HCT116 (cell line): Measurements from ENCODE around the gene SYNGR1.

Experiments used
- EZH2 ChIP-seq: fragments of 200-600 bp; sonication (generic); IDR thresholded peaks from 2 replicates; pipeline ENCODE4 v1.6.1; 2017; ENCODE audit warnings: antibody characterized with exemption, mixed run types
- POLR2A ChIP-seq: IDR thresholded peaks from 2 replicates; pipeline ENCODE4 v1.7.0; 2011; ENCODE audit warnings: borderline replicate concordance; ENCODE audit not compliant: insufficient read depth, insufficient read length; ENCODE audit errors: extremely low read depth
- POLR2AphosphoS5 ChIP-seq: IDR thresholded peaks from 2 replicates; pipeline ENCODE4 v1.6.1; 2011; ENCODE audit warnings: mild to moderate bottlenecking, low read depth, low read length, moderate library complexity
- SIN3A ChIP-seq: IDR thresholded peaks from 2 replicates; pipeline ENCODE4 v1.6.1; 2012; ENCODE audit warnings: low read depth
- SRF ChIP-seq: IDR thresholded peaks from 2 replicates; pipeline ENCODE4 v1.6.1; 2012; ENCODE audit warnings: low read depth
- TF ChIP-seq, protein P1 (sequence below), 3 experiments: fragments of 200-600 bp in 1 of 3; sonication (generic) in 1 of 3; IDR thresholded peaks in 2 of 3; conservative IDR thresholded peaks in 1 of 3; 2 replicates each; pipeline ENCODE4 v1.5.1; 2012 to 2017; ENCODE audit warnings: low read depth in 2 of 3, low read length in 2 of 3, antibody characterized with exemption in 1 of 3, borderline replicate concordance in 1 of 3, control low read depth in 1 of 3, mild to moderate bottlenecking in 1 of 3, mixed read lengths in 1 of 3, mixed run types in 1 of 3, moderate library complexity in 1 of 3; ENCODE audit not compliant: insufficient read depth in 1 of 3
- TF ChIP-seq, protein P2 (sequence below): IDR thresholded peaks from 2 replicates; pipeline ENCODE4 v1.6.1; 2012; ENCODE audit warnings: low read depth

DNA sequence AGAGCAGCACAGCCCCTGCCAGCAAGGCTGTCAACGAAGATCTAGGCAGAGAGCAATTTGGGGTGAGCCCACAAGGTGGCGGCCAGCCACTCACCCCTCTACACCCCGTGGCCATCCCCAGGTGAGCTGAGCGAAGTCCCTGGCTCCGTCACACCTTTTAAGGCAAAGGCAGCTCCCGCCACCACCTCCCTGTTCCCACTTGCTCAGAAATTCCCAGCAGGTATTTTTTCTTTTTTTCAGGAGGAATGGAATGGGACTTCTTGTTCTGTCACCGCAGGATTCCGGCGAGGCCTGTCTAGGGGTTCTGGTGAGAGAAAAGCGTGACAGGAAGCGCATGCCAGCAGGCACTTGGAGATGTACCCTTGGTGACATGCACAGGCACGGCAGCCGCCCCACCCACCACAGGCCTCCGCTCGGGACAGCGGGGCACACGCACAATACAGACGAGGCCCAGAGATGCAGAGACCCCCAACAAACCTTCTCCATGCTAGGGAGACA lies 40.4 kb upstream of the SYNGR1 start:
- TF ChIP-seq EZH2 (no peak), SRF (no peak), POLR2A (no peak), SIN3A (no peak), POLR2AphosphoS5 (no peak)
- TF ChIP-seq, protein P1, sequence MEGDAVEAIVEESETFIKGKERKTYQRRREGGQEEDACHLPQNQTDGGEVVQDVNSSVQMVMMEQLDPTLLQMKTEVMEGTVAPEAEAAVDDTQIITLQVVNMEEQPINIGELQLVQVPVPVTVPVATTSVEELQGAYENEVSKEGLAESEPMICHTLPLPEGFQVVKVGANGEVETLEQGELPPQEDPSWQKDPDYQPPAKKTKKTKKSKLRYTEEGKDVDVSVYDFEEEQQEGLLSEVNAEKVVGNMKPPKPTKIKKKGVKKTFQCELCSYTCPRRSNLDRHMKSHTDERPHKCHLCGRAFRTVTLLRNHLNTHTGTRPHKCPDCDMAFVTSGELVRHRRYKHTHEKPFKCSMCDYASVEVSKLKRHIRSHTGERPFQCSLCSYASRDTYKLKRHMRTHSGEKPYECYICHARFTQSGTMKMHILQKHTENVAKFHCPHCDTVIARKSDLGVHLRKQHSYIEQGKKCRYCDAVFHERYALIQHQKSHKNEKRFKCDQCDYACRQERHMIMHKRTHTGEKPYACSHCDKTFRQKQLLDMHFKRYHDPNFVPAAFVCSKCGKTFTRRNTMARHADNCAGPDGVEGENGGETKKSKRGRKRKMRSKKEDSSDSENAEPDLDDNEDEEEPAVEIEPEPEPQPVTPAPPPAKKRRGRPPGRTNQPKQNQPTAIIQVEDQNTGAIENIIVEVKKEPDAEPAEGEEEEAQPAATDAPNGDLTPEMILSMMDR (IDR thresholded peaks at IDR 0.05 in 2 of 3, conservative IDR thresholded peaks at IDR 0.05 in 1 of 3; ENCODE audit: borderline replicate concordance in 1 of 3, insufficient read depth in 1 of 3, low read depth in 2 of 3, low read length in 2 of 3): peak in 2 of 3 experiments; percentile 43 to 49; a peak in 4 of 6 replicates
- TF ChIP-seq, protein P2, sequence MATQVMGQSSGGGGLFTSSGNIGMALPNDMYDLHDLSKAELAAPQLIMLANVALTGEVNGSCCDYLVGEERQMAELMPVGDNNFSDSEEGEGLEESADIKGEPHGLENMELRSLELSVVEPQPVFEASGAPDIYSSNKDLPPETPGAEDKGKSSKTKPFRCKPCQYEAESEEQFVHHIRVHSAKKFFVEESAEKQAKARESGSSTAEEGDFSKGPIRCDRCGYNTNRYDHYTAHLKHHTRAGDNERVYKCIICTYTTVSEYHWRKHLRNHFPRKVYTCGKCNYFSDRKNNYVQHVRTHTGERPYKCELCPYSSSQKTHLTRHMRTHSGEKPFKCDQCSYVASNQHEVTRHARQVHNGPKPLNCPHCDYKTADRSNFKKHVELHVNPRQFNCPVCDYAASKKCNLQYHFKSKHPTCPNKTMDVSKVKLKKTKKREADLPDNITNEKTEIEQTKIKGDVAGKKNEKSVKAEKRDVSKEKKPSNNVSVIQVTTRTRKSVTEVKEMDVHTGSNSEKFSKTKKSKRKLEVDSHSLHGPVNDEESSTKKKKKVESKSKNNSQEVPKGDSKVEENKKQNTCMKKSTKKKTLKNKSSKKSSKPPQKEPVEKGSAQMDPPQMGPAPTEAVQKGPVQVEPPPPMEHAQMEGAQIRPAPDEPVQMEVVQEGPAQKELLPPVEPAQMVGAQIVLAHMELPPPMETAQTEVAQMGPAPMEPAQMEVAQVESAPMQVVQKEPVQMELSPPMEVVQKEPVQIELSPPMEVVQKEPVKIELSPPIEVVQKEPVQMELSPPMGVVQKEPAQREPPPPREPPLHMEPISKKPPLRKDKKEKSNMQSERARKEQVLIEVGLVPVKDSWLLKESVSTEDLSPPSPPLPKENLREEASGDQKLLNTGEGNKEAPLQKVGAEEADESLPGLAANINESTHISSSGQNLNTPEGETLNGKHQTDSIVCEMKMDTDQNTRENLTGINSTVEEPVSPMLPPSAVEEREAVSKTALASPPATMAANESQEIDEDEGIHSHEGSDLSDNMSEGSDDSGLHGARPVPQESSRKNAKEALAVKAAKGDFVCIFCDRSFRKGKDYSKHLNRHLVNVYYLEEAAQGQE: no peak
